GM12878 (cell line): Measurements from ENCODE around the gene NISCH. TPM values are rescaled to one million over a fixed set of nuclear protein-coding genes. Genes with fewer than 3 reads are reported as not detected.
A peak's percentile ranks its signal among the peaks of the same experiment; 100 is the strongest.

Source experiments
- ATAC-seq: fragments of 200-7000 bp; cut with Tn5 transposase; 3 replicates; pipeline ENCODE4 v1.9.1; 2020; ENCODE audit warnings: mild to moderate bottlenecking, moderate library complexity
- BruUV-seq: library from RNA; stranded (reverse); fragments of 400-500 nt; replicated peaks from 2 replicates; lab custom pipeline; 2021; lab: Mats Ljungman, UMichigan
- CTCF ChIA-PET: fragments of 300-600 bp; sonication (Branson Sonifier 250); formaldehyde crosslinking; extraction: SDS; loops from one replicate; lab custom pipeline; 2021; ENCODE audit warnings: inconsistent platforms; lab: Yijun Ruan, JAX
- POLR2A ChIA-PET: fragments of 350-600 bp; formaldehyde crosslinking; extraction: SDS; loops from one replicate; lab custom pipeline; 2021; ENCODE audit warnings: inconsistent platforms; lab: Charles Lee
- RAD21 ChIA-PET: fragments of 300-600 bp; sonication (Branson Sonifier 250); formaldehyde crosslinking; loops from one replicate; lab custom pipeline; 2023; ENCODE audit warnings: antibody characterized with exemption; ENCODE audit not compliant: unreplicated experiment; lab: Charles Lee
- SMC1A ChIA-PET: fragments of 300-600 bp; sonication (Branson Sonifier 250); formaldehyde crosslinking; loops from one replicate; lab custom pipeline; 2023; ENCODE audit not compliant: unreplicated experiment, uncharacterized antibody; lab: Charles Lee
- DNase-seq: peaks from one replicate; pipeline ENCODE4 v3.0.0-alpha.2; 2011; ENCODE audit warnings: low read depth, low spot score
- FAIRE-seq: peaks from 3 replicates; lab custom pipeline; 2011; peaks lifted over from hg19 to GRCh38; lab: Jason Lieb, UNC
- H2AFZ ChIP-seq: 2 replicates; pipeline ENCODE4 v1.6.0; 2011; ENCODE audit warnings: low read depth, low read length, control low read depth; ENCODE audit not compliant: control insufficient read depth
- H3K27ac ChIP-seq: 2 replicates; pipeline ENCODE4 v1.5.1; 2011; ENCODE audit warnings: control low read depth; ENCODE audit not compliant: control insufficient read depth, insufficient read depth
- H3K27me3 ChIP-seq, 2 experiments: replicated peaks in 1 of 2; 2 replicates each; pipeline versions ENCODE4 v1.6.0 to v1.6.1; 2011; ENCODE audit warnings: low read length in 1 of 2; ENCODE audit not compliant: control insufficient read depth in 2 of 2, insufficient read depth in 2 of 2
- H3K36me3 ChIP-seq, 2 experiments: 2 replicates each; pipeline ENCODE4 v1.5.1; 2011; ENCODE audit warnings: low read length in 1 of 2; ENCODE audit not compliant: control insufficient read depth in 2 of 2, insufficient read depth in 2 of 2
- H3K4me1 ChIP-seq: 2 replicates; pipeline ENCODE4 v1.6.1; 2011; ENCODE audit warnings: mild to moderate bottlenecking, low read length, moderate library complexity, mixed read lengths; ENCODE audit not compliant: control insufficient read depth, insufficient read depth
- H3K4me2 ChIP-seq: 2 replicates; pipeline ENCODE4 v1.6.0; 2011; ENCODE audit warnings: control low read depth; ENCODE audit not compliant: control insufficient read depth, insufficient read depth
- H3K4me3 ChIP-seq: fragments of 200-600 bp; sonication (generic); 2 replicates; pipeline ENCODE4 v1.5.1; 2016
- H3K79me2 ChIP-seq: 2 replicates; pipeline ENCODE4 v1.6.0; 2011; ENCODE audit warnings: low read length; ENCODE audit not compliant: control insufficient read depth, insufficient read depth
- H3K9ac ChIP-seq: 2 replicates; pipeline ENCODE4 v1.8.0; 2011; ENCODE audit warnings: low read length, control low read depth, mixed read lengths; ENCODE audit not compliant: control insufficient read depth, insufficient read depth
- H3K9me3 ChIP-seq: replicated peaks from 3 replicates; pipeline ENCODE4 v1.5.1; 2011; ENCODE audit warnings: mild to moderate bottlenecking, low read length; ENCODE audit not compliant: control insufficient read depth, insufficient read depth
- H4K20me1 ChIP-seq: 2 replicates; pipeline ENCODE4 v1.6.0; 2011; ENCODE audit not compliant: control insufficient read depth, insufficient read depth
- BHLHE40 ChIP-seq, 2 experiments: fragments of 450-650 bp in 1 of 2; IDR thresholded peaks; 2 replicates each; pipeline ENCODE4 v1.6.1; 2011 to 2017; ENCODE audit warnings: low read depth in 2 of 2, borderline replicate concordance in 1 of 2, improper control_type of control experiment in 1 of 2, low read length in 1 of 2, mild to moderate bottlenecking in 1 of 2
- CBX5 ChIP-seq: sonication (generic); IDR thresholded peaks from 2 replicates; pipeline ENCODE4 v1.6.1; 2016; ENCODE audit warnings: low read depth, moderate library complexity, mild to moderate bottlenecking, inconsistent platforms
- CHD2 ChIP-seq: IDR thresholded peaks from 2 replicates; pipeline ENCODE4 v1.6.1; 2011; ENCODE audit warnings: low read depth, low read length, improper control_type of control experiment, borderline replicate concordance
- DPF2 ChIP-seq: fragments of 450-650 bp; IDR thresholded peaks from 2 replicates; pipeline ENCODE4 v1.6.1; 2017; ENCODE audit warnings: mild to moderate bottlenecking
- EED ChIP-seq: sonication (generic); IDR thresholded peaks from 2 replicates; pipeline ENCODE4 v1.6.1; 2016; ENCODE audit warnings: antibody characterized with exemption, low read depth
- ETV6 ChIP-seq, 2 experiments: fragments of 450-650 bp in 1 of 2; IDR thresholded peaks in 1 of 2; conservative IDR thresholded peaks in 1 of 2; 2 replicates each; pipeline ENCODE4 v1.6.1; 2014; ENCODE audit warnings: antibody characterized with exemption in 1 of 2, borderline replicate concordance in 1 of 2, low read depth in 1 of 2, mild to moderate bottlenecking in 1 of 2, moderate library complexity in 1 of 2
- IKZF2 ChIP-seq, 2 experiments: fragments of 450-650 bp; IDR thresholded peaks; 2 replicates each; pipeline ENCODE4 v1.6.1; 2017; ENCODE audit warnings: mild to moderate bottlenecking in 2 of 2, moderate library complexity in 2 of 2
- KAT2A ChIP-seq: conservative IDR thresholded peaks from 2 replicates; pipeline ENCODE4 v1.6.1; 2011; ENCODE audit warnings: low read depth, low read length; ENCODE audit not compliant: control insufficient read depth
- MEF2B ChIP-seq: fragments of 450-650 bp; IDR thresholded peaks from 2 replicates; pipeline ENCODE4 v1.6.1; 2018; ENCODE audit warnings: mild to moderate bottlenecking, moderate library complexity; ENCODE audit not compliant: partially characterized antibody, poor library complexity, severe bottlenecking
- MYC ChIP-seq: IDR thresholded peaks from 2 replicates; pipeline ENCODE4 v1.6.1; 2011; ENCODE audit warnings: mild to moderate bottlenecking, low read length, moderate library complexity, inconsistent platforms; ENCODE audit not compliant: insufficient read depth, insufficient replicate concordance, insufficient read length, severe bottlenecking
- POLR2A ChIP-seq: IDR thresholded peaks from 2 replicates; pipeline ENCODE4 v1.6.1; 2011; ENCODE audit warnings: low read depth, mild to moderate bottlenecking, low read length
- SMC3 ChIP-seq: IDR thresholded peaks from 2 replicates; pipeline ENCODE4 v1.6.1; 2011; ENCODE audit warnings: low read length, improper control_type of control experiment, borderline replicate concordance
- STAT1 ChIP-seq: fragments of 450-650 bp; conservative IDR thresholded peaks from 2 replicates; pipeline ENCODE4 v1.6.1; 2014; ENCODE audit warnings: antibody characterized with exemption, mild to moderate bottlenecking
- TAF1 ChIP-seq: IDR thresholded peaks from 2 replicates; pipeline ENCODE4 v1.6.1; 2011; ENCODE audit warnings: mild to moderate bottlenecking, low read depth, low read length, borderline replicate concordance
- YBX1 ChIP-seq: fragments of 450-650 bp; IDR thresholded peaks from 2 replicates; pipeline ENCODE4 v1.6.1; 2016; ENCODE audit warnings: antibody characterized with exemption
- WGBS: methylation state at CpG from one replicate; pipeline ENCODE4 v1.1.6; 2016; ENCODE audit warnings: low lambda C conversion rate; ENCODE audit not compliant: insufficient replicate concordance, insufficient coverage; ENCODE audit errors: missing lambda C conversion rate; 5-methylcytosine and 5-hydroxymethylcytosine counted together
- in situ Hi-C: fragments of 300-500 bp; cut with MboI; formaldehyde crosslinking; loops from 9 replicates; pipeline ENCODE4 v1.14.3; 2018; ENCODE audit warnings: mixed read lengths
- intact Hi-C: fragments of 100-400 bp; cut with micrococcal nuclease; formaldehyde crosslinking; loops from one replicate; pipeline ENCODE4 v1.14.2; 2022; ENCODE audit not compliant: unreplicated experiment
- polyA plus RNA-seq, 11 experiments: library from polyadenylated mRNA; depleted of rRNA in 4 of 11; unstranded in 6 of 11; stranded (reverse) in 5 of 11; fragments of >200 nt; fragmentation: Nextera tagmentation in 4 of 11; fragmentation: Illumina TruSeq in 1 of 11; extraction: Ambion mirVana in 4 of 11; extraction: Trizol in 1 of 11; gene quantifications; 1 replicate in 1 of 11; 2 replicates in 10 of 11; pipeline versions ENCODE4 v1.2.1 to v1.2.3, GENCODE V29; 2011 to 2016; ENCODE audit warnings: inconsistent platforms in 2 of 11, missing spikeins in 2 of 11, low read depth in 1 of 11
- total RNA-seq, 4 experiments: library from RNA; depleted of rRNA in 3 of 4; stranded (reverse); fragments of >200 nt in 3 of 4; fragmentation: Illumina TruSeq in 1 of 4; extraction: Trizol in 1 of 4; gene quantifications; 2 replicates each; pipeline versions ENCODE4 v1.2.1 to v1.2.3, GENCODE V29; 2013 to 2021
- TF ChIP-seq, protein P1 (sequence below): fragments of 450-650 bp; IDR thresholded peaks from 2 replicates; pipeline ENCODE4 v1.6.1; 2017; ENCODE audit warnings: mild to moderate bottlenecking, low read depth, inconsistent platforms; ENCODE audit not compliant: poor library complexity, severe bottlenecking
- TF ChIP-seq, protein P2 (sequence below): fragments of 450-650 bp; IDR thresholded peaks from 2 replicates; pipeline ENCODE4 v1.6.1; 2014; ENCODE audit warnings: mild to moderate bottlenecking
- TF ChIP-seq, protein P3 (sequence below): IDR thresholded peaks from 2 replicates; pipeline ENCODE4 v1.6.1; 2012; ENCODE audit warnings: low read depth, low read length, improper control_type of control experiment

NISCH gene
- total and polyA plus RNA-seq, 10 of the 15 experiments (the other 5 are each of a cell fraction or from before 2014, with no cell fraction given), result 0.76 to 52.5 (median 24.6) TPM

DNA sequence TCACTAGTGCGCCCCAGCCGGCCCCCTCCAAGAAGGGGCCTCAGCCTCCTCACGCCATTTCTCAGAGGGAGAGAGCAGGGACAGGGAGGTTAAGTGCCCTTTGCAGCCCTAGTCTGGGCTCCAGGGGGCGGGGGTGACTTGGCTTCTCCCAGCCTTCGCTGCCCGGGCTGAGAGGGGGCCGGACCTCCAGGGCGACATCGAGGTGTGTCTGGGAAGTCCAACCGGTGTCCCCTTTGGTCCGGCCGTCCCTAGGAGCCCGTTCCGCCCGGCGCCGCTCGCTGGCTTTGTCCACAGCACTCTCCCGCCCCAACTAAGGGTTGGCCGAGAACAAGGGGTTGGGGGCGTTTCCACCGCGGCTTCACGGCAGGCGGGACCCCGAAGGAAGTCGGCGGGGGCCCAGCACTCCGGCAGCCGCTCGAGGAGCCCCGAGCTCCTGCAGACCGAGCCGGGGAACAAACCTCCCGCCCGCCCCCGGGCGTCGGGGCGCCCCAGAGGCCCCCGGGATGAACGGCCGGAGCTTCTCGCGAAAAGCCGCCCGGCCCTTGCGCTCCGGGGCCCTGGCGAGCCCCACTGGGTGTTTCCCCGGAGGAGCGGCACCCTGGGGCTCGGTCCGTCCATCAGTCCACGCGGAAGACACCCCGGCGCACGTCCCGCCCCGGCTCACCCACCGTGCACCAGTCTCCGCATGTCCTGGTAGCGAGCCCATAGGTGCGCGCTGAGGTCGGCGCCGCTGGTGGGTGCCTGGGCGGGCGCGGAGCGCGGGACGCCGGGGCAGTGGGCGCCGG lies 77.6 kb downstream of the NISCH start (continued):
- TF ChIP-seq SMC3, result no peak

DNA sequence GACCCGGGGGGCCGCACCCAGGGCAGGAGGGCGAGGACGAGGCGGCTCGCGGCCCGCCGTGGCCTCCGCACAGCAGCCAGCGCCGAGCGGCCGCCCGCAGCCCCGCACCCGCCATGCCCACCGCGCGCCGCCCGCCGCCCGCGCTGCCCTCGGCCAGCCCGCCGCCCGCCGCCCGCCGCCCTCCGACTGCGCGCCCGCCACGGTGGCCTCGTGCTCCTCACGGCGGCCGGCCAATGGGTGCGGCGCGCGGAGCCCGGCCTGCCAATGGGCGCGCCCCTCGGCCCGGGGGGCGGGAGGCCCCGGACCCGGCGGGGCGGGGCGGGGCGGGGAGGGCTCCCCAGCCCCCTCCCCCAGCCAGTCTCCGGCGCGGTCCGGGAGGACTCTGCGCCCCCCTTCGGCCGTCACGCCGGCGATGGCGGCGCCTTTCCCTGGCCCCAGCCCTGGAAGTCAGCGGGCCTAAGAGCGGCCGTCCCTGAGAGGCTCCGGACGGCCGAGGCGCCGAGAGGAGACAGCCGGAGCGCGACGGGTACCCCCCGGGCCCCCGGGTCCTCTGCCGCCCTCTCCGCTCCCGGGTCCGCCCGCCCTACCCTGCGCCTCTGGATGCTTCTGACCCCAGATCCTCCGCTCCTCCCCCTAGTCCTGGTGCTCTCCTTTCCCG lies 78.3 kb downstream of the NISCH start, which contains the start of gene NT5DC2:
NT5DC2 (minus strand) TSS at position 235 of the 658 bp plus-strand sequence; CDS start at position 115, 120 bp downstream.
- FAIRE-seq, result no peak
- DNase-seq, result no peak
- peaks cover 15% of the 10 kb centered on the region for H3K4me1 ChIP-seq
- TF ChIP-seq MYC, result no peak
- TF ChIP-seq IKZF2 (IDR thresholded peaks at IDR 0.05), result no peak
- no peak for TF ChIP-seq CBX5
- no peak for TF ChIP-seq ETV6 (conservative IDR thresholded peaks at IDR 0.05 in 1 of 2, IDR thresholded peaks at IDR 0.05 in 1 of 2; ENCODE audit: borderline replicate concordance in 1 of 2, low read depth in 1 of 2)
- TF ChIP-seq MEF2B, result no peak
- TF ChIP-seq CHD2, result no peak
- TF ChIP-seq, protein P1, sequence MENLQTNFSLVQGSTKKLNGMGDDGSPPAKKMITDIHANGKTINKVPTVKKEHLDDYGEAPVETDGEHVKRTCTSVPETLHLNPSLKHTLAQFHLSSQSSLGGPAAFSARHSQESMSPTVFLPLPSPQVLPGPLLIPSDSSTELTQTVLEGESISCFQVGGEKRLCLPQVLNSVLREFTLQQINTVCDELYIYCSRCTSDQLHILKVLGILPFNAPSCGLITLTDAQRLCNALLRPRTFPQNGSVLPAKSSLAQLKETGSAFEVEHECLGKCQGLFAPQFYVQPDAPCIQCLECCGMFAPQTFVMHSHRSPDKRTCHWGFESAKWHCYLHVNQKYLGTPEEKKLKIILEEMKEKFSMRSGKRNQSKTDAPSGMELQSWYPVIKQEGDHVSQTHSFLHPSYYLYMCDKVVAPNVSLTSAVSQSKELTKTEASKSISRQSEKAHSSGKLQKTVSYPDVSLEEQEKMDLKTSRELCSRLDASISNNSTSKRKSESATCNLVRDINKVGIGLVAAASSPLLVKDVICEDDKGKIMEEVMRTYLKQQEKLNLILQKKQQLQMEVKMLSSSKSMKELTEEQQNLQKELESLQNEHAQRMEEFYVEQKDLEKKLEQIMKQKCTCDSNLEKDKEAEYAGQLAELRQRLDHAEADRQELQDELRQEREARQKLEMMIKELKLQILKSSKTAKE, result no peak
- no peak for TF ChIP-seq EED
- TF ChIP-seq KAT2A, result no peak
- TF ChIP-seq, protein P2, sequence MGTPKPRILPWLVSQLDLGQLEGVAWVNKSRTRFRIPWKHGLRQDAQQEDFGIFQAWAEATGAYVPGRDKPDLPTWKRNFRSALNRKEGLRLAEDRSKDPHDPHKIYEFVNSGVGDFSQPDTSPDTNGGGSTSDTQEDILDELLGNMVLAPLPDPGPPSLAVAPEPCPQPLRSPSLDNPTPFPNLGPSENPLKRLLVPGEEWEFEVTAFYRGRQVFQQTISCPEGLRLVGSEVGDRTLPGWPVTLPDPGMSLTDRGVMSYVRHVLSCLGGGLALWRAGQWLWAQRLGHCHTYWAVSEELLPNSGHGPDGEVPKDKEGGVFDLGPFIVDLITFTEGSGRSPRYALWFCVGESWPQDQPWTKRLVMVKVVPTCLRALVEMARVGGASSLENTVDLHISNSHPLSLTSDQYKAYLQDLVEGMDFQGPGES, result no peak
- TF ChIP-seq POLR2A, result peak; percentile 21; the same call in 1 of the 2 replicates
- TF ChIP-seq BHLHE40 (IDR thresholded peaks at IDR 0.05; ENCODE audit: borderline replicate concordance in 1 of 2, low read depth in 2 of 2, low read length in 1 of 2), result peak in 1 of 2 experiments; percentile 33; a peak in 1 of 4 replicates
- no peak for TF ChIP-seq YBX1
- TF ChIP-seq TAF1, result peak; percentile 29; the same call in 1 of the 2 replicates
- TF ChIP-seq, protein P3, sequence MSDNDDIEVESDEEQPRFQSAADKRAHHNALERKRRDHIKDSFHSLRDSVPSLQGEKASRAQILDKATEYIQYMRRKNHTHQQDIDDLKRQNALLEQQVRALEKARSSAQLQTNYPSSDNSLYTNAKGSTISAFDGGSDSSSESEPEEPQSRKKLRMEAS, result no peak
- TF ChIP-seq STAT1, result no peak
- TF ChIP-seq DPF2, result no peak

More for the DNA sequence above, 78.3 kb downstream of the NISCH start, which contains the start of gene NT5DC2:
- peak within 1 kb of the TSS; percentile 92 for H3K4me2 ChIP-seq
- peak within 1 kb of the TSS; percentile 67 for H2AFZ ChIP-seq
- no peaks in the 10 kb centered on the region for H3K27me3 ChIP-seq
- WGBS, result 4% methylated on average over 29 of the region's 91 CpGs
- in situ Hi-C loops, result no loop called here
- POLR2A ChIA-PET, result no interaction called here
- SMC1A ChIA-PET, result no interaction called here
- peak within 1 kb of the TSS; percentile 74 for H3K9ac ChIP-seq
- BruUV-seq, result no TSS peak
- peak; percentile 51 for ATAC-seq
- no peaks in the 10 kb centered on the region for H4K20me1 ChIP-seq
- intact Hi-C loops, result no loop called here
- CTCF ChIA-PET, result no interaction called here
- no peaks in the 10 kb centered on the region for H3K9me3 ChIP-seq
- H3K27ac ChIP-seq, result peak within 1 kb of the TSS; percentile 36
- peaks cover 0 to 3% of the 10 kb centered on the region in 2 experiments; a peak in 2 of 4 replicates for H3K36me3 ChIP-seq
- RAD21 ChIA-PET, result no interaction called here
- peak within 1 kb of the TSS; percentile 81 for H3K4me3 ChIP-seq
- H3K79me2 ChIP-seq, result peaks cover 49% of the 10 kb centered on the region
